HG02678 (cell line): ENCODE measurements around the gene GRIP1.

Experiments
- ATAC-seq: cut with Tn5 transposase; IDR thresholded peaks from one replicate; pipeline ENCODE4 v1.9.1; 2021; ENCODE audit warnings: mild to moderate bottlenecking, moderate library complexity; ENCODE audit not compliant: unreplicated experiment

The GRIP1 gene

DNA sequence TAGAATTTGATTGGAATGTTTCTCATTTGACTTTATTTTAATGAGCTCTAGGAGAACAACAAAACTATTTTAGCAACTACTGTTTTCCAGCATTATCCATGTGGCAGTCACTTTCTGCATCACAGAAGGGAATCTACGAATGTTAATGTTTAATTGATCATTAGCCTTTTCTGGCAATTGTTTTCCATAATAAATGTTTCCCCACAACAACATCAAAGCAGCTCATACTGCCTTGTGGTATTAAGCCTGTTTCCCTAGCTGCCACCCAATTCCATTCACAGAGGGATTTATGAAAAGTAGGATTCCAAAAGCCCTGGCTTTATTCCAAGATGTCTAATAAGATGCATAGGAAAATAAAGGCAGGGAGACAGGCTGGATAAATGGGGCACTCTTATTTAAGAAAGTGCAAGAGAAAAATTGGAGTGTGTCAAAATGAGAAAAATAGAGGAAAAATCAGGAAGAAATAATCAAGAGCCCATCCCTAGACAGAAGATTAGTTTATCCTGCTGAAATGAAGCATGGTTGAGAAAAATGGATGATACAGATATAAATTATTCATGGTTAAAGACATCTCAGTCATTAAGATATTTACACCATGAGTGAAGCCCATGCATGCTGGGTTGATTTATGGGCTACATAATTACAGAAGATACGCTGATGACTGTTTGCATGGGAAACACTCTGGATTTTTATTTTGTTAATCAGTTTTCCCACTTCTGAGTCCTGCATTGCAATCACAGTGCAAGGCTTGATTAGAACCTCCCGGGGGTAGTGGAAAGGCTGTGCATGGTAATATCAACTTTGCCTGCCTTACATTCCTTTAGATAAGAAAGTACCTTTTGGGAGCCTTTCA is 196.3 kb downstream of the GRIP1 start:
- no peak for ATAC-seq

DNA sequence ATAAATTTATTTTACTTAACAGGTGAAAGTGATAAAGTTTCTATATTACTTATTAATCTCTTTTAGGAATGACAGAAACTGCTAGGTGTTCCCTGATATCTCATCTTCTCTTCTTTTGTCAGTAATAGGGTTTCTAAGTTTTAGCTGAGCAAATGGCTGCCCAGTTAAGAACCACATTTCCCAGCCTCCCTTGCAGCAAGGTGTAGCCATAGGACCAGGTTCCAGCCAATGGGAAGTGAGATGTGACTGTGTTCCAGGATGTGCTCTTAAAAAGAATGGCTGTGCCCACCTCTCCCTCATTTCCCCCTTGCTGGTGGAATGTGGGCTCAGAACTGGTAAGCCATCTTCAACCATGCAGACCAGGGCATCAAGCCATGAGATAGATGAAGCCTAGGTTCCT is 210.9 kb downstream of the GRIP1 start:
- peak; percentile 48 for ATAC-seq

DNA sequence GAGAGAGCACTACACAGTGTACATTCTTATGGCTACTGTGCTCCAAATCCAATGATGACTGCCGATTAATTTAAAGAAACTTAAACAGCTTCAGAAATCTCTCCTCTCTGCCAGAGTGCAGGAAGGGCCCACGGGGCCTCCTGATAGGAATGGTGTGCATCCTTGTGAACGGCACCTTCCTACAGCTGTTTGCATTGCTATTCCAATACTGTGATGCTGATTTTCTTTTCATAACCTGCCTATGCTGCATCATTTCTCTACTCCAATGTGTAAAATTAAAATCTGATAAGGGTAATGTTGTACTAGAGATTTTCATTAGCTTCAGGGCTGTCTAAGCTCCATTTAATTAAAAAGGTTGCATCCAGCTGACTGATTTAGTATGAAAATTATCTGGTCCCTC is 217.5 kb downstream of the GRIP1 start:
- no peak for ATAC-seq

DNA sequence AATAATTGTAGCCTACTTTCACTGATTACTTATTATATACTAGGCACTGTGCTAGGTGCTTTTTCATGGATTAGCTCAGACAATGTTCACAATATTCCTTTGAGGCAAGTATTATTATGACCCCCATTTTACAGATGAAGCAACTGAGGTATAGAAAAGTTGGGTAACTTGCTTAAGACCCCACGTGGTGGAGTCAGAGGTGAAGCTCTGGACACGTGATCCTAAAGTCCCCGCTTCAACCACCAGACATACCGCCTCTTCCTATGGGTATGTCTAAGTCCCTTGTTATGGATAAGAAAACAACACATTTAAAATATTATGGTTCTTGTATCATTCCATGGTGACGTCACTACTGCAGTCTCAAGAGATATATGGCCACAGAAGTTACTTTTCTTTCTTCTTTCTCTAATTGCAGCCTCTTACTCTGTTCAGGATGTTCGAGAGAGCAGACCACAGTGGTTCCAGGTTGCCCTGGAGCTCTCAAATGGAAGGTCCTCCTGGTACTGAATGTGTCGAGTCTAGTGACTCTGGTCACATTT is 218.9 kb downstream of the GRIP1 start:
- ATAC-seq: no peak

DNA sequence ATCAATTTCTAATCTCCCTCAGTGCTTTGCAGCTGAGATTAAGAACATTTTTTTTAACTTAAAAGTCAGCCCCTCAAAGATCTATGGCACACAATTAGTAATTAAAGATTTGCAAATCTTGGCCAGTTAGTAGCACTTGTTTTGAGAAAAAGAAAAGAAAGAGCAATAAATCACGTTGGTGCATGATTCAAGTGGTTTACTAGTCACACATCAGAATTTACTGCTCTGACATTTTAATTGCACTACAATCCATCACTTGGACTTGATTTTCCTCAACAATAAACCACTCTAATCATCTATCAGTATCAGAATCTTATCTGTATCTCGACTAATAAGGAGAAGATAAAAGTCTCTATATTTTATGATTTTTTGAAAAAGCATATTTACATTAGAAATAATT is 222.3 kb downstream of the GRIP1 start:
- ATAC-seq: no peak

DNA sequence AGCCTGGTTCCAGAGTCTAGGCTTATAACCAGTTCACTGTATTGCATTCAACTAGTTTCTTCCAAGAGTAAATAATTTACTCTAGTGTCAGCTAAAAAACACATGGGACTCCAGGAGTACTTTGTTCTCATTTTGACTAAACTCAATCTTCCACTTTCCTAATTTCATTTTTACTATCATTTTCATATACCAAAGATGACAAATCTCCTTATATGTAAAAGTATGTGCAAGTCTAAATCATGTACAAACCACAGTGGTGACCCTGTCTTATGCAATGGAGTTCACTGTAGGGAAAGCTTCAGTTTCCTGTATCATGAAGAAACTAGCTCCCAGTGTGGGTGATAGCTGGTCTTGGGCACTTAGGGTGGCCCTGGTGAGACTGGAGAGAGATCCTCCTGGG is 225.0 kb downstream of the GRIP1 start:
- peak; percentile 71 for ATAC-seq

DNA sequence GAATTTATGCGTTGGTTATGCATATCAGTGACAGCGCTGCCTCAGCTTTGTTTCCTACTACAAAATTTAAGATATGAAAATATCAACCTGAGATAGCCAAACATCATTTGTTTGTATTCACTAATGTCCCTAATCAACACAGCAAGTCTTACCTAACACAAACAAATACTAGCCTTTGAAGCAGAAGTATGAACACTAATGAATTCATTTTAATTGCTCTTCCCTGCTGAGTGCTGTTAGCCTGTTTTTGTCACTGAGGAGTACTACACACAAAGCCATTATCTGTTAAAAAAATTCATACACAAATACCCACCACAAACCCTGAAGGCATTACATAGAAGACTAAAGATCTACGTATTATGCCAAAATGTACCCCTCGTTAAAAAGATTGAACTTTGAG is 225.8 kb downstream of the GRIP1 start:
- no peak for ATAC-seq

DNA sequence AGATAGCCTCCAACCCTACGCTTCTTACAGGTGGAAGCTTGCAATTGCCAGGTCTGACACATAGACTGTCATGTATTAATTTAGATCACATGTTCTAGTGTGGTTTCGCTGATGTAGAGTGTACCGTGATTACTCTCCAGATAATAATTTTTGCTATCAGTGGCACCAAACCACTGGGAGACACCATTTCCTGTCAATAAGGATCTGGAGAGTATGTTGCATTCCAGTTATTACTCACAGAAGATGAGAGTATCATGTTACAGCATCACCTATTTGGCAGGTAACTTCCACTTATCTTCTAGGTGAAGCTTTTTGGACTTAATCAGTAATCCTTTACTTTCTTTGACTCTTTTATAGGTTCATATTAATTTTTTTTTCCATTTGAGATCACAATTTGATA is 229.3 kb downstream of the GRIP1 start:
- no peak for ATAC-seq

DNA sequence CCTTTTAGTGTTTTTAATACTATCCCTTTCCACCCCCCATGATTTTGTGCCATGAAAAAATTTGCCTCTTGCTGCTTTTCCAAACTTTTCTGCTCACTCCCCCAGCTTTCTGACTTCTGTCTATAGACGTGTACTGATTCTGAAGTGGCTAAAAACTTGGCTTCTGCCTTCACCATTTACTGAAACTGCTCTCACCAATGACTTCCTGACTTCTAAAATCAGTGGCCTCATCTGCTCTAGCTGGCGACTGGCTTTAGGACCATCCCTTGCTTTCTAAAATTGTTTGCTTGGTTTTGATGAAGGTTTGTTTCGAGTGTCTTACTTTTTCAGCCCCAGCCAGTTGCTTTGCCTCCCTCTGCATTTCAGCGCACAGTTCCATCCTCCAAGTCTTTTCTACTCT is 231.2 kb downstream of the GRIP1 start:
- ATAC-seq: no peak

DNA sequence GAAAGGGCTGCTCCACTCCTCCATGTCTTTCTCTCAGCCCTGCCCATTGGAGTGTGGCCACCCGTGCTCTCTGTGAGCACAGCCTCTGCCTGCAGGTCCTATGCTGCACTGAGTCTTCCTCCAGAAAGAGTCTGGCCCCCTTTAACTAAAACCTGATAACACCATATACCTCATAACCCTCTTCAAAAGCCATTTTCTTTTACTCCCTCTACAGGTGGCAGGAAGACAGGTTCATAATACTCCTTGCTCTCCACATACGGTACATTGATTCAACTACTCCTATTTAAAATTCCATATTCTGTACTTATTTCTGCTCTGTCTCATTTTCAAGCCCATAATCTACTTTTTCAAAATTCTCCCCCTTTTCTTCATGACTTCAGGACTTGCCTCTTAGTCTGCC is 232.6 kb downstream of the GRIP1 start:
- no peak for ATAC-seq

DNA sequence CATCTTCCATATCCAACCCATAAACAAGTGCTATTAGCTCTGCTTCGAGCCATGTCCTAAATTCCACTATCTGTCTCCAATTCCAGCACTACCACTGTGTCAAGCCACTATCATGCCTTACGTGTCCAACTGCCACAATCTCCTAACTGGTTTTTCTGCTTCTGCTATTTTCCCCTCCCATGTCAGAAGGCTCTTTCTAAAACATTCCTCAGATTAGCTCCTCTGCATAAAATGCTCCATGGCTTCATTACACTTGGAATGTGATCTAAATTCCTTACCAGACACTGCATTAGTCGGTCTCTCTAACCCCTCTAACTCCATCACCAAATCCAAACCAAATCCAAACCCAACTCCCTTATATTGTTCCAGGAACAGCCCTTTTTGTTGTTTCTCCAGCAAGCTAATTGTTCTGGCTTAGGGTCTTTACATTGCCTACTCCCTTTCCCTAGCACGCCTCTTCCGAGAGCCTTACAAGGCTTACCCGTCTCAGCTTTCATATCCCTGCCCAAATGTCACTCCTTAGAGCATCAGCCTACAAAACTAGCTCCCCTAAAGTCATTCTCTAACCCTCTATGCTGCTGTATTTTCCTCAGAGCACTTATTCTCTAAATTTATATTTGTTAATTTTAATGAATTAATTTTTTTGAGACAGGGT is 236.8 kb downstream of the GRIP1 start:
- no peak for ATAC-seq

DNA sequence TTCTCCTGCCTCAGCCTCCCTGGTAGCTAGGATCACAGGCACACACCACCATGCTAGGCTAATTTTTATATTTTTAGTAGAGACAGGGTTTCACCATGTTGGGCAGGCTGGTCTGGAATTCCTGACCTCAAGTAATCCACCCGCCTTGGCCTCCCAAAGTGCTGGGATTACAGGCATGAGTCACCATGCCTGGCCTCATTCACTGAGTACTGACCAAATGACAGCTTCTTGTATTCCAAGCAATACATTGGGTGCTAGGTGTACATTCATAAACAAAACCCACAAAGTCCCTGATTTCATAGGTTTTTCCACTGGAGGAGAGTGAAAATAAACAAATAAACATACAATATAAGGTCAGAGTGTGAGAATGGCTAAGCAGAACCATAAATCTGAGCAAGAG is 240.3 kb downstream of the GRIP1 start:
- no peak for ATAC-seq

DNA sequence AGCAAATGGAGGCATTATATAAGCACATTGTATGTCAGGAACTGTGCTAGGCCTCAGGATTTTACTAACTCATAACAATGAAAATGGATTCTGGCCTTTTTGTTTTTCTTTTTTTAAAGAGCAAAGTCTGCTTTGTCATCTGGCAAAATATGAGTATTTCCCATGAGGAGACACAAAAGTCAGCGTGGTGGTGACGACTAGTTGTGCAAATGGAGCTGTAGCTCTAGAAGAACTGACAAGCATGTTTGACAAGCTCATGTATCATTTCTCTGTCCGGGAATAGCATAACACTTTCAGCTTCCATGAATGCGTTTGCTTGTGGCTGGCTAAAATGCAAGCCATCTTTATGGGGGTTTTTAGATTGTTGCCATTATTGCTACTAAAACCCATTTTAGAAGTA is 248.8 kb downstream of the GRIP1 start:
- ATAC-seq: no peak

DNA sequence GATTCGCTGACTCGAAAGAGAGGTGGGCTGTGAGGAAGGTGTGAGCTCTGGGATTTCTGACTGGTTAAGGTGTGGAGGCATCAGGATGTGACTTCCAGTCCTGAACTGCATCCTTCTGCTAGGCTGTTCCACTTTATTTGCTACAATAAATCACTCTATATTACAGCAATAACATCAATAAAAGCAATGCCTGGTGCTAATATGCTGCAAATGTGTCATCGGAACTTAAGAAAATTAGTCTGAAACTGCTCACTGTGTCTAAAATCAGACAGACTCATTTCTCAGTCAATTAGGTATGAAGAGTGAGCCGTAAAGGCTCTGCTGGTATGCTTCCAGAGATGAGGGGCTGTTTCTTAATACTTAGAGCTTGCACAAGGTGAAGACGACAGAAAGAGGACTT is 250.0 kb downstream of the GRIP1 start:
- ATAC-seq: no peak

DNA sequence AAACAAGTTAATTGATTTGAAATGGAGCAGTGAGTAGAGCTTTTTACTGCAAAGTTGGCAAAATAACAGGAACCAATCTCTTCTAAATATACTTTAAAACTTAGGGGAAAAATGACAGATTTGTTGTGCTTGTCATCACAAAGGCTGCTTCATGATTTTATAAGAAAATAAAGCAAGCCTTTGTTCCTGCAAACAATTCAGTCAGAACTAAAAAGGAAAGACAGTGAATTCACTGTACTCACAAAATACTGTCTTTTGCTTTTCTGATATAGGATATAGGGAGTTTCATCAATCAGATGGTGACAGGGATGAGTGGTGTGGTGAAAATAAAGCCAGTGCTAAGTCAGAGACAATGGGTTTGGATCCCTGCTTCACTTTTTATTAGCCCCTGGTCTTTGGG is 250.6 kb downstream of the GRIP1 start:
- ATAC-seq: no peak

DNA sequence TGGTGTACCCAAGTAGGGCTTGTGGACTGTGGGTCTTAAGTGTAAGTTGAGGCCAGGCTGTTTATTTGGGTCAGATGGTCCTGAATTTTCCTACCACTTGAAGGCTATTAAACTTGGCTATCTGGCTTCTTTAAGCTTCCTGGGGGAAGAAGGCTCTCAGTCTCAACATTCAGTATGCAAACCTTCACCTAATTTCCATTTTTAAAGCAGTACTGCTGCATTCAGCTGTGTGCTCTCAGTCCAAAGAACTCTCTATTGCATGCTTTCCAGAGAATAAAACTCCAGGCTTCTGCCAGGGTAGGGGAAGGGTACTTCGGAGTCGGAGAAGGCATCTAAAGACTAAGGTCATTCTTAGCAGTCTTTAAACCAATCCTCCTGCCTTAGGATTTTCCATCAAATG is 252.2 kb downstream of the GRIP1 start:
- ATAC-seq: no peak

DNA sequence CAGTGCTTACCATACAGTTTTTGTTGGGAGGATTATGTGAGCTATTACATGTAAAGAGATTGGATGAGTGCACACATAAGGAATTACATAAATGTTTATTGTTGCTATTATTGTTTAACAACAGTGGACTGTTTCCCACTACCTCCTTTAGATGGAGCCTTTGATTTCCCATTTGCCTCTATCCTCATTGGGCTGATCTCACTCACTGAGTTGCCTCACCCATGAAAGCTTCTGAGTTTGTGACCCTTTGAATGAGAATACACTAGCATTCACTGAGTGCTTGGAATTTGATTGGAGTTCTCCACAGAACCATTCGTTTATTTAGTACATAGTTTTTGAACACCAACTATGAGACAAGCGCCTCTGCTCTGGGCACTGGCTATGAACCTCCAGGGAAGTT is 255.6 kb downstream of the GRIP1 start:
- ATAC-seq: no peak

DNA sequence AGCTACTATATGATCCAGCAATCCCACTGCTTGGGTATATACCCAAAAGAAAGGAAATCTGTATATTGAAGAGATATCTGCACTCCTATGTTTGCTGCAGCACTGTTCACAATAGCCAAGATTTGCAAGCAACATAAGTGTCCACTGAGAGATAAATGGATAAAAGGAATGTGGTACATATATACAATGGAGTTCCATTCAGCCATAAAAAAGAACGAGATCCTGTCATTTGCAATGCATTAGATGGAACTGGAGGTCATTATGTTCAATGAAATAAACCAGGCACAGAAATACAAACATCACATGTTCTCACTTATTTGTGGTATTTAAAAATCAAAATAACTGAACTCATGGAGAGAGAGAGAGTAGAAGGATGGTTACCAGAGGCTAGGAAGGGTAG is 260.0 kb downstream of the GRIP1 start:
- ATAC-seq: no peak

DNA sequence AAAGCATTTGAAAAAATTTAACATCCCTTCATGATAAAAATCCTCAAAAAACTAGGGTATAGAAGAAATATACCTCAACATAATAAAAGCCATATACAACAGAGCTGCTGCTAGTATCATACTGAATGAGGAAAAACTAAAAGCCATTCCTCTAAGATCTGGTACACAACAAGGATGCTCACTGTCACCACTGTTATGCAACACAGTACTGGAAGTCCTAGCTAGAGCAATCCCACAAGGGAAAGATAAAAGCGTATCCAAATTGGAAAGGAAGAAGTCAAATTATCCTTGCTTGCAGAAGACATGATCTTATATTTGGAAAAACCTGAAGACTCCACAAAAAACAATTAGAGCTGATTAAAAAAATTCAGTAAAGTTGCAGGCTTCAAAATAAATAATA is 261.7 kb downstream of the GRIP1 start:
- no peak for ATAC-seq

DNA sequence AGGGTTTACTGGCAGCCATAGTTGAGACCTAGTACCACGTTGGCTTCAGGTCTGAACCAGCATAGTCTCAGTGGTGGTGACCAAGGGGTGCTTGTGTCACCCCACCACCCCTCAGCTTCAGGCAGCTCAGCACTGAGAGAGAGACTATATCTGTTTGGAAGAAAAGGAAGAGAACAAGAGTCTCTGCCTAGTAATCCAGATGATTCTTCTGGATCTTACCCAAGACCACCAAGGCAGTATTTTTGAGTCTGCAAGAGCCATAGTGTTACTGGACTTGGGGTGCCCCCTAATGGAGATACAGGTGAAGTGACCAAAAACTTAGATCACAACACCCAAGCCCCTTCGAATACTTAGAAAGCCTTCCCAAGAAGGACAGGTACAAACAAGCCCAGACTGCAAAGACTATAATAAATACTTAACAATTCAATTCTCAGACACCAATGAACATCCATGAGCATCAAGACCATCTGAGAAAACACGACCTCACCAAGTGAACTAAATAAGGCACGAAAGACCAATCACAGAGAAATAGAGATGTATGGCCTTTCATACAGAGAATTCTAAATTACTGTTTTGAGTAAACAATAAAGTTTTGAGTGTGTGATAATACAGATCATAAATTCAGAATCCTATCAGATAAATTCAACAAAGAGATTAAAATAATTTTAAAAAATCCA is 269.5 kb downstream of the GRIP1 start:
- ATAC-seq: peak; percentile 47

DNA sequence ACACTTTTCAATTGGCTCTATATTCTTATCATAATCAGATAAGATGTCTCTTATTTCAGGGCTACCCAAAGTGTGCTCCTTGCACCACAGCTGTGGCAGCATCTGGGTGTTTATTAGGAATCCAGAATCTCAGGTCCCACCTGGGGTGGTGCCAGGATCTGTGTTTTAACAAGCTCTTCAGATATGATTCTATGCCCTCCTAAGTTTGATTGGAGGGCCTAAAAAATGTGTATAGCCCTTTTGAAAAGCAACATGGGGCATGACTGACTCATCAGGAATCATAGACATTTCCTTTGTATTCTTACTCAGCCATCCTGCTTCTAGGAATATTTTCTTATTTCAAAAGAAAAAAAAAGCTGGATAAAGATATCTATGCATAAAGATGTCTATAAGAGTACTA is 273.5 kb downstream of the GRIP1 start:
- ATAC-seq: no peak

DNA sequence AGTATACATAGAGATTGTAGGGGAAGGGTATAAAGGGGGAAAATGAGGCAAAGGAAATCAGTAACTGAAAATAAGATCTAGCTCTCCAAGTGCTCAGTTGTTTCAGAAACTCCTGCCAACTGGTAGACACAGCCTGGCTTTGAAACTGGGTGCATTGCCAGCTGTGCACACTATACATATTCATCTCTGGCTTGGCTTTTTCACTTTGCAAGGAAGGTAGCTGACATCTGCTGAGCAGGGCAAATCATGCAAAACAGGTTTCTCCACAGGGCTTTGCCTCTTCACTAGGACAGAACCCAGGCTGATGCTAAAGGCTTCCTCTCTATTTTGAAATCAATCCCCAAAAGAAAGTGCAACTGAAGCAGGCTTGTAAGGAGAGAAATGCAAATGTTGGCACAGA is 275.1 kb downstream of the GRIP1 start:
- ATAC-seq: peak; percentile 81
